Measurements from ENCODE around the gene RAB3GAP1. TPM values are rescaled to one million over a fixed set of nuclear protein-coding genes. Genes with fewer than 3 reads are reported as not detected.
"Not testable (repeated sequence)": the region's sequence is repeated elsewhere in the genome, so short reads cannot be mapped to it uniquely, and the experiment has no call there.

RAB3GAP1 gene
- total RNA-seq, 2 experiments from 2014 or later, result 22.9 to 23.0 TPM

DNA sequence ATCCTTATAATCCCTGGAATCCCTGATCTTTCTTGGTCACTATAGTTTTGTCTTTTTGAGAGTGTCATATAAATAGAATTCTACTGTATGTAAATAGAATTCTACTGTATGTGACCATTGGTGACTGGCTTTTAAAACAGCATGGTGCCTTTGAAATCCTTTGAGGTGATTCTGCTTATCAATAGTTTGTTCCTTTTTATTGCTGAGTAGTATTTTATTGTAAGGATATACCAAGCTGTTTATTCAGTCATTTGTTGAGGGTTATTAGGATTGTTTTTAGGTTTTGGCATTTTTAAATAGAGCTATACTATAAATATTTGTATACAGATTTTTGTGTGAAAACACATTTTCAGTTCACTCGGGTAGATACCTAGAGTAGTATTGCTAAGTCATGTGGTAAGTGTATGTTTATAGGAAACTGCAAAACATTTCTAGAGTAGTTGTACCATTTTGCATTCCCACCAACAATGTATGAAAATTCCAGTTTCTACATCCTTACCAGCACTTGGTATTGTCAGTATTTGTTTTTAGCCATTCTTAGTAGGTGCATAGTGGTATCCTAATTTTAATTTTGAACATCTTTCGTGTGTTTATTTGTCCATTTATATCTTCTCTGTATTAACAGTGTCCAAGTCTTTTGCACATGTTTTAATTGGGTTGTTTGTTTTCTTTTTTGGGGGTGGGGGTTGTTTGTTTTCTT lies 45.6 kb downstream of the RAB3GAP1 start:
- H3K36me3 Mint-ChIP-seq (ENCODE audit: low read depth), result peaks cover 42% of the 10 kb centered on the region
- H3K9me3 Mint-ChIP-seq, result no peaks in the 10 kb centered on the region
- H3K27me3 Mint-ChIP-seq, result no peaks in the 10 kb centered on the region
- POLR2A ChIA-PET, result interaction anchor here (0.6 kb wide), 1 partner anchor 88 kb away, joined by 3 read pairs; no protein-coding TSS in a partner anchor
- no peak overlapping the region for H3K27ac Mint-ChIP-seq
- CTCF ChIA-PET, result no interaction called here
- H3K4me3 Mint-ChIP-seq, result no peak overlapping the region
- peaks cover 4% of the 10 kb centered on the region for H3K4me1 Mint-ChIP-seq
- no peak for DNase-seq

DNA sequence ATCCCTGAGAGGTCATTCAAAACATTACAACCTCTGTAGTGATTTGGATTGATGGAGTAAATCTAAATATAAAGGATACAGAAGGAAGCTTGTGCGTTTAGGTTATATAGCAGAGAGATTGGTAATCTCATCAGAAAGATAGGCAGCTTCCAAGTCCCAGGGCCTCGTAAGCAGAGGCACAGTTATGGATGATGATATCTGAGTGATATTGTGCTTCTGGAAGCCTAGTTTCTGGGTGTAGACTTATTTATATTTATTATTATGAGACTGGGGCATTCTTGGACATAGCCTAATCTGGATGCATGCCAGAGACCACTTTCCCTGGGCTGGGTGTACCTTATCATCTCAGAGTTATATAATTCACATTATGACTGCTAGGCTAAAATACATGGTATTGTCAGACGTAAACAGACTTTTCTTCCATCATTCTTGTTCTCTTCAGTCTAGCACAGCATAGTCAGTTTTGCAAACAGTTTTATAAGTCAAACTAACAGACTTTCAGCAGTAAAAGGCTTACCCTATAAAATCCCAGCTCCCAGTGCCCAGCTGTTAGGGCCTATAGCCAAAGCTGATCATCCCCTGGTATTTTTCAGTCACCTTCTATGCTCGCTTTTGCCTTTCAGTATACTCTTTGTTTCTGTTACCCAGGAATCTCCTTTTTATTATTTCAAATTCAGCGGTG lies 47.9 kb downstream of the RAB3GAP1 start:
- Mint-ChIP-seq H3K4me3 (no peak overlapping the region), H3K4me1 (peaks cover 7% of the 10 kb centered on the region)
- CTCF ChIA-PET, result no interaction called here

DNA sequence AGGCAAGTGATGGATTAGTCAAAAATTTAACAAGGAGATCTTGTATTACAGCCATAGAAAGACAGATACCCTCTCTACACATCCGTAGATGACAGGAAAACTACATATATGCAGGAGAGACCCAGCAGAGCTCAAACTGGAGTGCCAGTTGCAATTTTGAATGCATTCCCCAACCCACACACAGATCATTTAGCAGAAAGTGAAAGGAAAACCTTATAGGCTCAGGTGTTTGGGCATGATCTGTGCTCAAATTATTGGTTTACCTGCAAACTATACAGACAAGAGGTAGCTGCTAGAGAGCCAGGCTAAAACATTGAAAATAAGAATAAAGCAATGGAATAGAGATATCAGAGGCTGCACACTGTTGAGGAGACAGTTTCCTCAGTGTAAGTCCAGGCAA lies 51.8 kb downstream of the RAB3GAP1 start:
- H3K27ac Mint-ChIP-seq, result no peak overlapping the region
- H3K36me3 Mint-ChIP-seq (ENCODE audit: low read depth), result peaks cover 42% of the 10 kb centered on the region
- H3K9me3 Mint-ChIP-seq, result peaks cover 11% of the 10 kb centered on the region
- H3K4me1 Mint-ChIP-seq, result peaks cover 3% of the 10 kb centered on the region
- POLR2A ChIA-PET, result interaction anchor here (0.9 kb wide), 1 partner anchor 14 kb away, joined by 3 read pairs; no protein-coding TSS in a partner anchor
- no peak overlapping the region for H3K4me3 Mint-ChIP-seq
- CTCF ChIA-PET, result no interaction called here
- H3K27me3 Mint-ChIP-seq, result no peaks in the 10 kb centered on the region
- DNase-seq, result no peak

More for the DNA sequence above, 47.9 kb downstream of the RAB3GAP1 start:
- POLR2A ChIA-PET, result no interaction called here
- Mint-ChIP-seq H3K27me3 (no peaks in the 10 kb centered on the region), H3K27ac (no peak overlapping the region), H3K36me3 (ENCODE audit: low read depth) (peaks cover 45% of the 10 kb centered on the region), H3K9me3 (peaks cover 9% of the 10 kb centered on the region)
- no peak for DNase-seq

GRCh38 chr2:135105513-135106316 lies 53.6 kb downstream of the RAB3GAP1 start:
- H3K4me1 Mint-ChIP-seq, H3K27ac Mint-ChIP-seq, DNase-seq, H3K4me3 Mint-ChIP-seq, H3K27me3 Mint-ChIP-seq, POLR2A ChIA-PET, CTCF ChIA-PET: not testable (repeated sequence)
- Mint-ChIP-seq H3K9me3 (peaks cover 11% of the 10 kb centered on the region), H3K36me3 (ENCODE audit: low read depth) (peaks cover 34% of the 10 kb centered on the region)

GRCh38 chr2:135113322-135113721 lies 61.2 kb downstream of the RAB3GAP1 start:
- CTCF ChIA-PET, result no interaction called here
- Mint-ChIP-seq H3K4me3 (no peak overlapping the region), H3K27ac (no peak overlapping the region), H3K9me3 (no peaks in the 10 kb centered on the region), H3K4me1 (no peaks in the 10 kb centered on the region), H3K36me3 (ENCODE audit: low read depth) (peaks cover 11% of the 10 kb centered on the region), H3K27me3 (no peaks in the 10 kb centered on the region)
- no peak for DNase-seq
- POLR2A ChIA-PET, result no interaction called here

- Mint-ChIP-seq H3K27me3 (no peaks in the 10 kb centered on the region), H3K9me3 (no peaks in the 10 kb centered on the region), H3K36me3 (ENCODE audit: low read depth) (peaks cover 4% of the 10 kb centered on the region), H3K4me1 (no peaks in the 10 kb centered on the region), H3K27ac (no peak overlapping the region), H3K4me3 (no peak overlapping the region)
- POLR2A ChIA-PET, result no interaction called here
- CTCF ChIA-PET, result no interaction called here
- no peak for DNase-seq
These were observed 67.5 kb downstream of the RAB3GAP1 start for GRCh38 chr2:135119582-135119981.

- H3K4me3 Mint-ChIP-seq, result no peak overlapping the region
- CTCF ChIA-PET, result no interaction called here
- POLR2A ChIA-PET, result no interaction called here
- no peaks in the 10 kb centered on the region for H3K4me1 Mint-ChIP-seq
- H3K9me3 Mint-ChIP-seq, result no peaks in the 10 kb centered on the region
- H3K27me3 Mint-ChIP-seq, result no peaks in the 10 kb centered on the region
- DNase-seq, result no peak
- no peak overlapping the region for H3K27ac Mint-ChIP-seq
- H3K36me3 Mint-ChIP-seq (ENCODE audit: low read depth), result peaks cover 7% of the 10 kb centered on the region
These were observed 69.0 kb downstream of the RAB3GAP1 start for GRCh38 chr2:135121016-135121657.

GRCh38 chr2:135121658-135122039 lies 69.6 kb downstream of the RAB3GAP1 start:
- H3K4me1 Mint-ChIP-seq; H3K36me3 Mint-ChIP-seq (ENCODE audit: low read depth); POLR2A ChIA-PET: not testable (repeated sequence)

DNA sequence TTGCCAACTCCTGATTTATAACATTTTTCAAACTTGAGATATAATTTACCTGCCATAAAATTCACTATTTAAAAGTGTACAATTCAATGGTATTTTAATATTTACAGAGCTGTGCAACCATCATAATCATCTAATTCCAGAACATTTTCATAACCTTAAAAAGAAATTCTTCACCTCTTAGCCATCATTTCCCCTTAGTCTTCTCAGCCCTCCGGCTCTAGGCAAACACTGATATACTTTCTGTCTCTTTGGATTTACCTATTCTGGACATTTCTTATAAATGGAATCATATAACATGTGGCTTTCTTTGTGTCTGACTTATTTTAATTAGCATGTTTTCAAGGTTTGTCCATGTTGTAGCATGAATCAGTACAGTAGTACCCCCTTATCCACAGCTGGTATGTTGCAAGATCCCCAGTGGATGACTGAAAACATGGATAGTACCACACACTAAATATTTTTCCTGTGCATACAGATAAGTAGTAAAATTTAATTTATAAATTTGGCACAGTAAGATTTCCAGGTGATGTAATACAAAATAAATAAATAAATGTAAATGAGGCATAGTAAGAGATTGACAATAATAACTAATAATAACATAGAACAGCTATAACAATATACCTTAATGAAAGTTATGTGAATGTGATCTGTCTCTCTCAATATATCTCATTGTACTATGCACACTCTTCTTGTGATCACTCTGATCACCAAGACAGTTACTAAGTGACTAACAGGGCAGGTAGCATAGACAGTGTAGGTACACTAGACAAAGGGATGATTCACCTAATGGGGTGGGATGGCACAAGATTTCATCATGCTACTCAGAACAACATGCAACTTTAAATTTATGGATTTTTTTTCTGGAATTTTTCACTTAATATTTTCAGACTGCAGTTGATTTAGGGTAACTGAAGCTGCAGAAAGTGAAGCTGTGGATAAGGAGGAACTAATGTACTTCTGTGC lies 73.1 kb downstream of the RAB3GAP1 start:
- no peak overlapping the region for H3K27ac Mint-ChIP-seq
- POLR2A ChIA-PET, result no interaction called here
- H3K4me3 Mint-ChIP-seq, result no peak overlapping the region
- no peaks in the 10 kb centered on the region for H3K9me3 Mint-ChIP-seq
- peaks cover 21% of the 10 kb centered on the region for H3K36me3 Mint-ChIP-seq (ENCODE audit: low read depth)
- no peaks in the 10 kb centered on the region for H3K4me1 Mint-ChIP-seq
- H3K27me3 Mint-ChIP-seq, result no peaks in the 10 kb centered on the region
- CTCF ChIA-PET, result no interaction called here
- no peak for DNase-seq

More at GRCh38 chr2:135121658-135122039, 69.6 kb downstream of the RAB3GAP1 start:
- H3K9me3 Mint-ChIP-seq, H3K4me3 Mint-ChIP-seq, DNase-seq, H3K27ac Mint-ChIP-seq, H3K27me3 Mint-ChIP-seq, CTCF ChIA-PET: not testable (repeated sequence)

DNA sequence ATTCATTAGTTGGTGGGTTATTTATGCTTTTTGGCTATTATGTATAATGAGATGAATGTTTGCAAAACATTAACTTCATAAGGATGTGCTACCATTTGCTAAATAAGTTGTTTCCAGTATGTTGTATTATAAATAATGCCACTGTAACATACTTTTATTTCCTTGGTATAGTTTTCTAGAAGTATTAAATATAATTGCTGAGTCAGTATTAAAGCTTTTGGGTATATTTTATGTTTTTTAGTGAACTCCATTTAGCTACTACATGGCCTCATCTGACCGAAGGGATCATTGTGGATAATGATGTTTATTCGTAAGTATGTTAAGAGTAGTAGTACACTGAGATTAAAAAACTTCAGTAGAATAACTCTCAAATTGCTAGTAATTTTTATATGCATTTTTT lies 73.8 kb downstream of the RAB3GAP1 start:
- Mint-ChIP-seq H3K36me3 (ENCODE audit: low read depth) (peaks cover 25% of the 10 kb centered on the region), H3K9me3 (no peaks in the 10 kb centered on the region), H3K27me3 (no peaks in the 10 kb centered on the region), H3K4me3 (no peak overlapping the region), H3K4me1 (no peaks in the 10 kb centered on the region), H3K27ac (no peak overlapping the region)
- DNase-seq, result no peak
- POLR2A ChIA-PET, result no interaction called here
- CTCF ChIA-PET, result no interaction called here

GRCh38 chr2:135130751-135131150 lies 78.7 kb downstream of the RAB3GAP1 start:
- Mint-ChIP-seq H3K4me1 (no peaks in the 10 kb centered on the region), H3K4me3 (no peak overlapping the region), H3K9me3 (no peaks in the 10 kb centered on the region), H3K27me3 (no peaks in the 10 kb centered on the region), H3K36me3 (ENCODE audit: low read depth) (peaks cover 43% of the 10 kb centered on the region), H3K27ac (no peak overlapping the region)
- POLR2A ChIA-PET, result interaction anchor here (1.1 kb wide), 1 partner anchor 12 kb away, joined by 4 read pairs; no protein-coding TSS in a partner anchor
- CTCF ChIA-PET, result no interaction called here
- no peak for DNase-seq

DNA sequence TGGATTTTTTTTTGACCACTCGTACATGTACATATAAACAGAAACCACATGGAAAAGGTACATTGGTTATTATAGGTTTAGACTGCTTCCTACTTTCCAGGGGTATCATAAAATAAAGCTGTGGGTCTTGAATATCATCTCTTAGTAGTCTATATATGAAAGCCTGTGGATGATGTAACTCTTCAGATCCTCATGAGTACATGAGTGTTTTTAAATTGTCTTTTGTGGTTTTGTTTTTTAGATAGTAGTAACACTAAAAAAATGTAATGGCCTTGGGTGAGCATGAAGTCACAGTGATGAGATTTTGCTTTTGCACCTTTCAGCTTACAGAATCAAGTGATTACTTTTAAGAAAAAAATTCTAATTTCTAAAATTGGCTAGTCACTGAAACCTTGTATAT lies 80.2 kb downstream of the RAB3GAP1 start:
- Mint-ChIP-seq H3K4me3 (no peak overlapping the region), H3K9me3 (no peaks in the 10 kb centered on the region), H3K36me3 (ENCODE audit: low read depth) (peaks cover 51% of the 10 kb centered on the region), H3K27me3 (no peaks in the 10 kb centered on the region), H3K4me1 (no peaks in the 10 kb centered on the region), H3K27ac (no peak overlapping the region)
- CTCF ChIA-PET, result interaction anchor here (1.1 kb wide), 1 partner anchor 129 kb away, joined by 3 read pairs; no protein-coding TSS in a partner anchor
- POLR2A ChIA-PET, result no interaction called here
- DNase-seq, result no peak
